Measurements from ENCODE around the gene ZNF846.
"Not testable (repeated sequence)": the region's sequence is repeated elsewhere in the genome, so short reads cannot be mapped to it uniquely, and the experiment has no call there.

ZNF846 gene

GRCh38 chr19:9768175-9769112, at the start of gene ZNF846:
TSS of gene ZNF846 (minus strand) at chr19:9768738. CDS start at chr19:9764950, 3,788 bp downstream.
- DNase-seq (ENCODE audit: low read depth) = peak; percentile 88

GRCh38 chr19:9818175-9818733, 49.7 kb upstream of the ZNF846 start:
- no peak for DNase-seq (ENCODE audit: low read depth)

GRCh38 chr19:9811139-9811538, 42.6 kb upstream of the ZNF846 start:
- no peak for DNase-seq (ENCODE audit: low read depth)

- no peak for DNase-seq (ENCODE audit: low read depth)
Measured at GRCh38 chr19:9808855-9809824, 40.6 kb upstream of the ZNF846 start.

GRCh38 chr19:9806803-9807202, 38.3 kb upstream of the ZNF846 start:
- no peak for DNase-seq (ENCODE audit: low read depth)

GRCh38 chr19:9801976-9802375, 33.4 kb upstream of the ZNF846 start:
- DNase-seq (ENCODE audit: low read depth) = no peak

- no peak for DNase-seq (ENCODE audit: low read depth)
Measured at GRCh38 chr19:9799162-9799561, 30.6 kb upstream of the ZNF846 start.

- DNase-seq (ENCODE audit: low read depth) = no peak
Measured at GRCh38 chr19:9797871-9798270, 29.3 kb upstream of the ZNF846 start.

GRCh38 chr19:9796113-9796773, 27.7 kb upstream of the ZNF846 start:
- peak; percentile 78 for DNase-seq (ENCODE audit: low read depth)

GRCh38 chr19:9793071-9793591, 24.6 kb upstream of the ZNF846 start:
- peak; percentile 63 for DNase-seq (ENCODE audit: low read depth)

- DNase-seq (ENCODE audit: low read depth) = peak; percentile 95
Measured at GRCh38 chr19:9792206-9793070, 23.9 kb upstream of the ZNF846 start.

GRCh38 chr19:9791552-9792205, 23.1 kb upstream of the ZNF846 start:
- DNase-seq (ENCODE audit: low read depth) = peak; percentile 98

GRCh38 chr19:9791073-9791367, 22.5 kb upstream of the ZNF846 start:
- not testable (repeated sequence) for DNase-seq (ENCODE audit: low read depth)

- not testable (repeated sequence) for DNase-seq (ENCODE audit: low read depth)
Measured at GRCh38 chr19:9789579-9789978, 21.0 kb upstream of the ZNF846 start.

- DNase-seq (ENCODE audit: low read depth) = no peak
Measured at GRCh38 chr19:9789066-9789465, 20.5 kb upstream of the ZNF846 start.

GRCh38 chr19:9788604-9789003, 20.1 kb upstream of the ZNF846 start:
- DNase-seq (ENCODE audit: low read depth) = not testable (repeated sequence)

GRCh38 chr19:9786819-9787218, 18.3 kb upstream of the ZNF846 start:
- DNase-seq (ENCODE audit: low read depth) = no peak

- no peak for DNase-seq (ENCODE audit: low read depth)
Measured at GRCh38 chr19:9786342-9786741, 17.8 kb upstream of the ZNF846 start.

GRCh38 chr19:9785367-9786331, 17.1 kb upstream of the ZNF846 start:
- DNase-seq (ENCODE audit: low read depth) = peak; percentile 99
